Measurements from ENCODE around the gene WRAP53. TPM values are rescaled to one million over a fixed set of nuclear protein-coding genes. Genes with fewer than 3 reads are reported as not detected.

Gene WRAP53
- total RNA-seq, 6 experiments from 2014 or later, result 1.9 to 3.8 (median 3.0) TPM

DNA sequence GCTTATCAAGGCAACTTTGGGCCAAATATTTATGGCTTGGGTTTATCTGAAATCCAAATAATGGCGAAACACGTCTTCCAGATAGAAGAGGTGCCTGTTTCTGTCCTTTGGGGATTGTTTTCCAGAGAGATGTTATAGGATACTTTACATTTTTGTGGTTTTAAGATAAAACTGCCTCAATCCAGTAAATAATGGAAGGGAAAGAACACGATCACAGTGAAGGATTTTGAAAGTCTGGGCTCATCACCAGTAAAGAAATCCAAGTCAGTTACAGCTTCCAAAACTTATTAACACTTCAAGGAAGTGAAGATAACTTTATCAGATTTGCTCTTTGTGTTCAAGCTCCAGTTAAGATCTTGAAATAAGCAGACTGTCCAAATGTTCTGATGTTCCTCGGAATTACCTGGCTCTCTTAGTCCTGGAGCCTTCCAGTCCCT lies 59.4 kb downstream of the WRAP53 start:
- intact Hi-C loops (cut with DNase I), result no loop called here
- H3K36me3 ChIP-seq, result no peaks in the 10 kb centered on the region
- whole genome bisulfite sequencing (ENCODE audit: insufficient coverage, low coverage, low lambda C conversion rate, missing lambda C conversion rate), result 61% methylated on average over 4 of the region's 4 CpGs
- ATAC-seq (no peak), DNase-seq (no peak)
- H3K9me3 ChIP-seq, result no peaks in the 10 kb centered on the region
- no peak for TF ChIP-seq POLR2A (IDR thresholded peaks at IDR 0.05)
- TF ChIP-seq, protein P1, sequence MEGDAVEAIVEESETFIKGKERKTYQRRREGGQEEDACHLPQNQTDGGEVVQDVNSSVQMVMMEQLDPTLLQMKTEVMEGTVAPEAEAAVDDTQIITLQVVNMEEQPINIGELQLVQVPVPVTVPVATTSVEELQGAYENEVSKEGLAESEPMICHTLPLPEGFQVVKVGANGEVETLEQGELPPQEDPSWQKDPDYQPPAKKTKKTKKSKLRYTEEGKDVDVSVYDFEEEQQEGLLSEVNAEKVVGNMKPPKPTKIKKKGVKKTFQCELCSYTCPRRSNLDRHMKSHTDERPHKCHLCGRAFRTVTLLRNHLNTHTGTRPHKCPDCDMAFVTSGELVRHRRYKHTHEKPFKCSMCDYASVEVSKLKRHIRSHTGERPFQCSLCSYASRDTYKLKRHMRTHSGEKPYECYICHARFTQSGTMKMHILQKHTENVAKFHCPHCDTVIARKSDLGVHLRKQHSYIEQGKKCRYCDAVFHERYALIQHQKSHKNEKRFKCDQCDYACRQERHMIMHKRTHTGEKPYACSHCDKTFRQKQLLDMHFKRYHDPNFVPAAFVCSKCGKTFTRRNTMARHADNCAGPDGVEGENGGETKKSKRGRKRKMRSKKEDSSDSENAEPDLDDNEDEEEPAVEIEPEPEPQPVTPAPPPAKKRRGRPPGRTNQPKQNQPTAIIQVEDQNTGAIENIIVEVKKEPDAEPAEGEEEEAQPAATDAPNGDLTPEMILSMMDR (IDR thresholded peaks at IDR 0.05), result no peak
- H3K4me3 ChIP-seq, result no peak overlapping the region
- no peaks in the 10 kb centered on the region for H3K27me3 ChIP-seq
- H3K27ac ChIP-seq, result no peak overlapping the region
- no peaks in the 10 kb centered on the region for H3K4me1 ChIP-seq

DNA sequence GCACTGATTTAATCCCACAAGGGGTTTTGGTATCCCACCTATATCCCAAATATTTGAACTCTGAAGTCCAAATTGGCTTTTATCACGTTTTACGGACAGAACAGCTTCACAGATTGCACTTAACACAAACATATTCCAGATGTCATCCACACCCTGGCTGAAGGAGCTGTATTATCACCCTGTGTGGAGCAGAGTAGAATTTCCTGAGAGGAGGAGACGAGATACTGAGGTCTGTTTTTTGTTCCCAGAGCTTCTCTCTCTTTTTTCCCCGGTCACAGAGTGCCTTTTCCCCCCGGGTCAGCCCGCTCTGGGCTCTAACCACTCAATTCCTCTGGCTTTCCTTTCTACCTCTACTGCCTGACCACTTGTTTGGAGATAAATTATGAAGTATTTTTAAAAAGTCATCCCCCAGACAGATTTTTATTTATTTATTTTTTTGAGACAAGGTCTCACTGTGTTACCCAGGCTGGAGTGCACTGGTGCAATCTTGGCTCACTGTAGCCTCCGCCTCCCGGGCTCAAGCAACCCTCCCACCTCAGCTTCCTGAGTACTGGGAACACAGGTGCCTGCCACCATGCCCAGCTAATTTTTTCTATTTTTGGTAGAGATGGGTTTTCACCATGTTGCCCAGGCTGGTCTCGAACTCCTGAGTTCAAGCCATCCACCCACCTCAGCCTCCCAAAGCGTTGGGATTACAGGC lies 59.9 kb downstream of the WRAP53 start:
- H3K9me3 ChIP-seq, result no peaks in the 10 kb centered on the region
- TF ChIP-seq, protein P1 (IDR thresholded peaks at IDR 0.05), result no peak
- no peak for TF ChIP-seq POLR2A (IDR thresholded peaks at IDR 0.05)
- intact Hi-C loops (cut with DNase I), result no loop called here
- H3K27ac ChIP-seq, result no peak overlapping the region
- no peaks in the 10 kb centered on the region for H3K36me3 ChIP-seq
- H3K4me1 ChIP-seq, result no peaks in the 10 kb centered on the region
- 40% methylated on average over 10 of the region's 10 CpGs for WGBS (ENCODE audit: insufficient coverage, low coverage, low lambda C conversion rate, missing lambda C conversion rate)
- ATAC-seq (no peak), DNase-seq (no peak)
- H3K27me3 ChIP-seq, result no peaks in the 10 kb centered on the region
- no peak overlapping the region for H3K4me3 ChIP-seq

DNA sequence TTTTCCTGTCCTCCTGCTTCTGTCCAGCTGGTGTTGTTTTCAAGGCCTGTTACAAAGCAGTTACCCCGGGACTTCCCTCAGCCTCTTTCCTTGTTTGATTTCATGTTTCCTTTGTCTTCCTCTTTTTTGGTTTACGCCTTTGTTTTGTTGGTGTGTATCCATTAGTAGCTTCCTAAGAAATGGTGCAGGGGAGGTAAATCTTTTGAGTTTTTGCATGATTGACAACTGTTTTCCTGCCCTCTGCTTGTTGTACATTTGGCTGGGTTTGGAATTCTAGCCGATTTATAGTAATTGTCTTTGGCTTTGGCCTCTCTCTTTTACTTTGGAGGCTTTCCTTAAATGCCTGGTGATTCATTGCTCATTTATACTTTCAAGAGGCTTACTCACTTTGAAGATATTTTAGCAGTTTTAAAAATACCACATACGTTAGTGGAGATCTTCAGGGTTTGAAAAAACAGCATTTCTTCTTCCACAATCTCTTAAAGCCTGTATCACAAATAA lies 62.1 kb downstream of the WRAP53 start:
- 64% methylated on average over 4 of the region's 4 CpGs for WGBS (ENCODE audit: insufficient coverage, low coverage, low lambda C conversion rate, missing lambda C conversion rate)
- intact Hi-C loops (cut with DNase I), result no loop called here
- ATAC-seq (no peak), DNase-seq (no peak)
- Histone ChIP-seq H3K4me1 (no peaks in the 10 kb centered on the region), H3K27ac (no peak overlapping the region), H3K27me3 (no peaks in the 10 kb centered on the region), H3K9me3 (no peaks in the 10 kb centered on the region), H3K4me3 (no peak overlapping the region), H3K36me3 (no peaks in the 10 kb centered on the region)
- TF ChIP-seq POLR2A (IDR thresholded peaks at IDR 0.05), result no peak
- TF ChIP-seq, protein P1 (IDR thresholded peaks at IDR 0.05), result no peak

Other genes with a start within 250 kb of the WRAP53 start
- under 1 TPM in 5 of 6 experiments, not detected in 1; 0.37 to 0.84 (median 0.68) TPM for gene FGF11, start 249.0 kb upstream of the WRAP53 start, total RNA-seq
- 10 to 100 TPM in 2 of 6 experiments, 1 to 10 TPM in 4; 6.0 to 12.3 (median 8.2) TPM for gene CHRNB1, start 243.4 kb upstream of the WRAP53 start, total RNA-seq
- gene ZBTB4, start 208.8 kb upstream of the WRAP53 start, total RNA-seq, result 10 to 100 TPM in 1 of 6 experiments, 1 to 10 TPM in 5; 5.7 to 10.5 (median 7.9) TPM
- gene SLC35G6, start 207.0 kb upstream of the WRAP53 start, total RNA-seq, result not detected
- 10 to 100 TPM; 36.1 to 49.9 (median 46.0) TPM for gene POLR2A, start 204.1 kb upstream of the WRAP53 start, total RNA-seq
- gene TNFSF12, start 139.4 kb upstream of the WRAP53 start, total RNA-seq, result 10 to 100 TPM in 4 of 6 experiments, 1 to 10 TPM in 2; 6.1 to 14.7 (median 11.4) TPM
- 10 to 100 TPM in 2 of 6 experiments, 1 to 10 TPM in 4; 4.3 to 13.0 (median 6.2) TPM for gene TNFSF13, start 129.7 kb upstream of the WRAP53 start, total RNA-seq
- 10 to 100 TPM; 12.3 to 33.9 (median 15.1) TPM for gene SENP3, start 126.6 kb upstream of the WRAP53 start, total RNA-seq
- 100 to 1,000 TPM in 1 of 6 experiments, 10 to 100 TPM in 5; 31.6 to 179 (median 51.1) TPM for gene CD68, start 108.8 kb upstream of the WRAP53 start, total RNA-seq
- 100 to 1,000 TPM in 2 of 6 experiments, 10 to 100 TPM in 4; 54.2 to 199 (median 63.3) TPM for gene MPDU1, start 104.6 kb upstream of the WRAP53 start, total RNA-seq
- gene SOX15, start 98.4 kb upstream of the WRAP53 start, total RNA-seq, result not detected
- gene FXR2, start 73.6 kb upstream of the WRAP53 start, total RNA-seq, result 10 to 100 TPM; 14.3 to 23.2 (median 16.7) TPM
- 100 to 1,000 TPM in 5 of 6 experiments, 10 to 100 TPM in 1; 99.3 to 187 (median 120) TPM for gene SAT2, start 60.7 kb upstream of the WRAP53 start, total RNA-seq
- 10 to 100 TPM in 5 of 6 experiments, 1 to 10 TPM in 1; 2.4 to 70.2 (median 15.4) TPM for gene SHBG, start 58.3 kb upstream of the WRAP53 start, total RNA-seq
- 1 to 10 TPM in 3 of 6 experiments, under 1 TPM in 3; 0.43 to 1.7 (median 0.91) TPM for gene ATP1B2, start 37.6 kb upstream of the WRAP53 start, total RNA-seq
- gene TP53, start 987 bp upstream of the WRAP53 start, total RNA-seq, result 10 to 100 TPM; 12.9 to 30.0 (median 23.0) TPM
- gene EFNB3, start 16.7 kb downstream of the WRAP53 start, total RNA-seq, result 1 to 10 TPM in 1 of 6 experiments, under 1 TPM in 5; 0.26 to 1.1 (median 0.83) TPM
- under 1 TPM; 0.12 to 0.38 (median 0.27) TPM for gene DNAH2, start 29.3 kb downstream of the WRAP53 start, total RNA-seq
- 10 to 100 TPM in 4 of 6 experiments, 1 to 10 TPM in 2; 6.1 to 12.8 (median 10.9) TPM for gene KDM6B, start 145.7 kb downstream of the WRAP53 start, total RNA-seq
- 1 to 10 TPM in 4 of 6 experiments, under 1 TPM in 2; 0.74 to 2.4 (median 1.2) TPM for gene TMEM88, start 166.6 kb downstream of the WRAP53 start, total RNA-seq
- gene NAA38, start 169.1 kb downstream of the WRAP53 start, total RNA-seq, result 10 to 100 TPM; 27.2 to 43.0 (median 30.8) TPM
- gene CYB5D1, start 169.5 kb downstream of the WRAP53 start, total RNA-seq, result 10 to 100 TPM in 1 of 6 experiments, 1 to 10 TPM in 5; 6.0 to 11.7 (median 7.4) TPM
- 1 to 10 TPM; 3.2 to 7.2 (median 5.1) TPM for gene CHD3, start 200.3 kb downstream of the WRAP53 start, total RNA-seq
- under 1 TPM; 0.18 to 0.70 (median 0.46) TPM for gene RNF227, start 227.8 kb downstream of the WRAP53 start, total RNA-seq
- 1 to 10 TPM in 3 of 6 experiments, under 1 TPM in 2, not detected in 1; 0.61 to 2.9 (median 1.0) TPM for gene KCNAB3, start 241.4 kb downstream of the WRAP53 start, total RNA-seq
- gene TRAPPC1, start 243.5 kb downstream of the WRAP53 start, total RNA-seq, result 10 to 100 TPM; 43.7 to 57.1 (median 48.3) TPM
- gene CNTROB, start 243.7 kb downstream of the WRAP53 start, total RNA-seq, result 10 to 100 TPM in 2 of 6 experiments, 1 to 10 TPM in 4; 7.3 to 12.7 (median 9.4) TPM